Body of pancreas (tissue), 4 donors: ENCODE data around the gene BABAM2.

Source experiments
- POLR2A ChIP-seq, 3 donors: fragments of 450-650 bp; IDR thresholded peaks; one replicate each; pipeline ENCODE4 v1.6.1; 2016; ENCODE audit warnings: antibody characterized with exemption in 3 of 3, mild to moderate bottlenecking in 2 of 3
- TF ChIP-seq, protein P1 (sequence below), 7 experiments: fragments of 450-650 bp in 4 of 7; fragments of 200-600 bp in 3 of 7; sonication (generic) in 3 of 7; IDR thresholded peaks; one replicate each; pipeline ENCODE4 v1.5.1; 2016 to 2019; ENCODE audit warnings: antibody characterized with exemption in 7 of 7

DNA sequence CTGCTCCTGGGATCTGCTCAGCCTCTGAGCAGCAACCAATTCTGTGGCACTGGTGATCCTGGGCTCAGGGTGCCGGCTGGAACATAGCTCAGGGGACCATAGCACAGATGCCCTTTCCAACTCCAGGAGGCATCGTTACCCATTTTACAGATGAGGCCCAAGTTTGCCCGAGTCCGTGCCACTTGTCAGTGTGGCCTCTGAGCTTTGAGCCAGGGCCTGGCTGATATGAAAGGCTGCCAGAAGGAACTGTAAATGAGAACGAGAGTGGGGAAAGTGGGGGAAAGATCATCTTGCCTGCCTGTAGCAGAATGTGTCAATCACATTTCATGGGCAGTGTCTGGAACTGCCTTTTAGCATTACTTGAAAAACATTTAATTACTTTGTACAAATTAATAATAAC is 478.8 kb downstream of the BABAM2 start:
- TF ChIP-seq, protein P1, sequence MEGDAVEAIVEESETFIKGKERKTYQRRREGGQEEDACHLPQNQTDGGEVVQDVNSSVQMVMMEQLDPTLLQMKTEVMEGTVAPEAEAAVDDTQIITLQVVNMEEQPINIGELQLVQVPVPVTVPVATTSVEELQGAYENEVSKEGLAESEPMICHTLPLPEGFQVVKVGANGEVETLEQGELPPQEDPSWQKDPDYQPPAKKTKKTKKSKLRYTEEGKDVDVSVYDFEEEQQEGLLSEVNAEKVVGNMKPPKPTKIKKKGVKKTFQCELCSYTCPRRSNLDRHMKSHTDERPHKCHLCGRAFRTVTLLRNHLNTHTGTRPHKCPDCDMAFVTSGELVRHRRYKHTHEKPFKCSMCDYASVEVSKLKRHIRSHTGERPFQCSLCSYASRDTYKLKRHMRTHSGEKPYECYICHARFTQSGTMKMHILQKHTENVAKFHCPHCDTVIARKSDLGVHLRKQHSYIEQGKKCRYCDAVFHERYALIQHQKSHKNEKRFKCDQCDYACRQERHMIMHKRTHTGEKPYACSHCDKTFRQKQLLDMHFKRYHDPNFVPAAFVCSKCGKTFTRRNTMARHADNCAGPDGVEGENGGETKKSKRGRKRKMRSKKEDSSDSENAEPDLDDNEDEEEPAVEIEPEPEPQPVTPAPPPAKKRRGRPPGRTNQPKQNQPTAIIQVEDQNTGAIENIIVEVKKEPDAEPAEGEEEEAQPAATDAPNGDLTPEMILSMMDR (IDR thresholded peaks at IDR 0.05) = no peak
- TF ChIP-seq POLR2A (IDR thresholded peaks at IDR 0.05) = no peak
